Activated CD4-positive, alpha-beta T cell treated with anti-CD3 and anti-CD28 coated beads, Interleukin-2, amount 50 U/mL, for 1 hour (primary cell): ENCODE measurements around the gene TRAK2.
"Not testable (repeated sequence)": the region's sequence is repeated elsewhere in the genome, so short reads cannot be mapped to it uniquely, and the experiment has no call there.

Experiments used
- DNase-seq: peaks from one replicate; pipeline ENCODE4 v3.0.0-alpha.2; 2020

The TRAK2 gene

GRCh38 chr2:201414099-201415023 is 36.9 kb downstream of the TRAK2 start:
- DNase-seq: no peak

DNA sequence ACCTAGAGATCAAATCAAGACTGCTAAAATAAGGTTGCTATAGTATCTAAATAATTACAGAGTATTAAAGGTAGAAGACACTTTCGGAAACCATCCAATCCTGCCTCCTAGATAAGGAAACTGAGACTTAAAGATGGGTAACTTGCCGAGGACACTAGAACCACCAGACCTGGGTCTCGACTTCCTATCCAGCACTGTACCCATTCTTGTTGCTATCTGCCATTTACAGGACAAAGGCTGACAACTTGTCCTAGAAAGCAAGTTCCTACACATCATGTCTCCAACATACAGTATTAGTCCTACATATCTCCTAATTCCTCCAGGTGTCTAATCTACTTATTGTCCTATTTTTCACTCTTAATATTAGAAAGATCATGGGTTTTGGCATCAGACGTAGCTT is 37.7 kb downstream of the TRAK2 start:
- no peak for DNase-seq

DNA sequence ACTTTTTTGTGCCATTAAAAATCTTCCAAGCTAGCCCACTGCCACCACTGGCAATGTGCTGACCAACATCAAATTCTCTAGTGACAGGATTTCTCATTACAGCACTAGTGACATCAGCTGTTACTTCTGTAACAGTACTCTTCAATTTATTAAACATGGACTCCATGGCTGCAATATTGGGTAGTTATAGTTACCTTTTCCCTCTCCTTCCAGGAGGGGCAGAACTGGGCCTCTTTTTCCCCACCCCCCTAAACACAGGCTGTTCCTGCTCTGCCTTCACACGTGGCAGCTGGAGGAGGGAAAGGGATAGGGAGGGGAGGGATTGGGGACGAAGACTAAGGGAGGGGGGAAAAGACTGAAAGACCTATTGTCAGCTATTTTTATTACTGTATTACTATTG is 38.1 kb downstream of the TRAK2 start:
- DNase-seq: no peak

GRCh38 chr2:201411421-201411820 is 39.8 kb downstream of the TRAK2 start:
- DNase-seq: no peak

DNA sequence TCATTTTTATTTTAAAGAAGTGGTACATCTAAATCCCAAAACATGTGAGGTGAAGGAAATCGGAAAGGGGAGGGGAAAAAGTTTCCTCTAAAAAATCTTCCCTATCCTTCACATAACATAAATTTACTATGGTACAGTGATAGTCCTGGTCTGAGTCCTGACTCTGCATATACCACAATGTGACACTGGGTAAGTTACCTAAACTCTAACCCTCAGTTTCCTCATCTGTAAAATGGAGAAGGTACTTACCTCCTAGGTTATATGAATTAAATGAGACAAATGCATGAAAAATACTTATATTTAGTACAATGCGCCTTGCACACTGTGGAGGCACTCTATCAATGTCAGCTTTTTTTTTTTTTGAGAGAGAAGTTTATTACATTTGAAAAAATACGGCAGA is 42.3 kb downstream of the TRAK2 start:
- no peak for DNase-seq

GRCh38 chr2:201407265-201407664 is 44.0 kb downstream of the TRAK2 start:
- no peak for DNase-seq

DNA sequence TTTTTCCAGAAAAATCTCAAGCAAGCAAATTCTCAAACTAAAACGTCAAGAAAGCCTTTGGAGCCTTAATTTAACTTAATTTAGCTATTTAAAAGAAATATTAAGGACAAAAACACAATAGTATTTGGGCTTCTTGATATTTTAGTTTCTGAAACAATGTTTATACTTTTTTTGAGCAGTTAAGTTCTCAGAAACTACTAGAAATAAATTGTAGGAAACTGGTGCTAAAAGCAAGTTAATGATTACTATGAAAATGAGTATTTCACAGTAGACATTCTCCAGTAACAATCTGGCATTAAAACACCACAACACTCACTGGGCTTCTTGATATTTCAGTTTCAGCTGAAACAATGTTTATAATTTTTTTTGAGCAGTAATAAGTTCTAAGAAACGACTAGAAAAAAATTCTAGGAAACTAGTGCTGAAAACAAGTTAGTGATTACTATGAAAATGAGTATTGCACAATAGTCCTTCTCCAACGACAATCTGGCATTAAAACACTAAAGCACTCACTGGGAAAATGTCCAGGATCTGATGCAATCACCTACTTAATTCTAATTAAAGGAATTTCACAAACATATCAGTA is 45.1 kb downstream of the TRAK2 start:
- DNase-seq: no peak

DNA sequence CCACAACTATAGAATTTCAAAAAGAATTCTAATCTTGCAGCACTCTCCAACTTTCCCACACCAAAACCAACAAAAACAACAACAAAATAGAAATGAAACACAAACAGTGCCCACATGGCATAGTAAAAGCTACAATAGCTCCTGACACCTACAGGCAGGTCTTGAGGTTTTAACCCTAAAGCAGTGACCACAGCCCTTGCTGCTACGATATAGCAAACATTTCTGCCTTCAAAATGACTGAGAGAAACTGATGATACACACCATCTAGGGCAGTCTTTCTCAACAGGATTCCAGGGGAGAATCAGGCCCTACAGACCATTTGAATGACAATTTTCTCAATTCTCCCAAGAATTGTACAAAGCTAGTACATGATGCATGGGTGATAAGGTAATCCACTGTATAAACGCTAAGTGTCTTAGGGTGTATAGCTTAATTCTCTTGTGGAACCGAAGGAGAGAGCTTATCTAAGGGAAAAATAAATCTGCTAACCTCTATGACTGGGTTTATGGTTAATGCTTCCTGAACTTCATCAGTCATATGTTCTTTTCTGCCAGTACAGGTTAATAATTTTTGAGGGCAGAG is 46.5 kb downstream of the TRAK2 start:
- no peak for DNase-seq

- no peak for DNase-seq
Measured at GRCh38 chr2:201403880-201404279, 47.4 kb downstream of the TRAK2 start.

DNA sequence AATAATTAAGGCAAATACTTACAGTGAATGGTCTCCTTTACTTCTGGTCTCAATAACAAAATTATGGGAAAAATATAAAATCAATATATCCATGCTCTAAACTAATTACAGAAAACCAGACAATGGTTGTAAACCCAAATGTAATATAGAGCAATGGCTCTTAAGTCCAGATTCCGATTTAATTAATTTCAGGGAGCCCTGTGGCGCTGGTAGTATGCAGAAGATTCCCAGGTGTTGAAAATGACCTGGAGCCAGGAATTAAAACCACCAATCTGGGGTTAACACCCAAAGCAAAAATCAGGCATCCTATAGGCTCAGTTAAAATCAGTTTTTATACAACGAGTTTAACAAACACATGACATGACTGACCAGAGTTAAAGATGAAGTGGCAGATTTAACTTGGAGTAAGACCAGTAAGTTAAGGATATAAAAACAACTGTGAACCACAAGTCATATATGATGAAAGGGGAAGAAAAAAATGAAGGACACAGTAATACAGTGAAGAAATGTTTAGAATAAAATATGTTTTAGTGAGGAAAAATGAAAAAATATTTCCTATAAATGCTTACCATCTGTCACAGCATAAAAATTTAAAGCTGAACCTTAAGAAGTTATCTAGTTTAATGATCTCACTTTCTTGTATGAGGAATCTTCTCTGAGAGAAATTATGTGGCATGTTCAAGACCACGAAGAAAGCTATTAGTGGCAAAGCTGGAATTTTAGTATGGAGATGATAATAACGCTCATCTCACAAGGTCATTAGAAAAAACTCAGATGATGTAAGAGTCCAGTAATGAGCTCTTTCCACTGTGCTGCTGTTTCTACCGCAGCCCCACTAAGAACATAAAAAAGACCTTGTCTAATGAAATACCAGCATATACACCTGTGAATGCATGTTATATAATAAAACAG is 48.4 kb downstream of the TRAK2 start:
- DNase-seq: no peak

DNA sequence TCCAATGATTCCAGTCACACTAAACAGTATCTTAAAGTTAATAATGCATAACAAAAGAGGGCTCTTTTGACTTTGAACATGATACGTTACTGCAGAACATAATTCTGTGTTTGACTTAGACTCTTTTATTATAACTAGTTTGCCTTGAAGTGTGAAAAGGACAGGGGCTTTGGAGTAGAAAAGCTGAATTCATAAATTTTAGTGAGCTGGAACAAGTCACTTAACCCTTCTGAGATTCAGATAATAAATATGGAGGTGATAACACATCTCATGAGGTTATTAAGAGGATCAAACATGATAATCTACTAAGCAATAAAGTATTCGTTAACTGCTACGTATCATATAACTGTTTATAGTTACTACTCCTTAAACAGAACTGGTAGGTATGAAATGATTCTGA is 49.4 kb downstream of the TRAK2 start:
- DNase-seq: no peak

DNA sequence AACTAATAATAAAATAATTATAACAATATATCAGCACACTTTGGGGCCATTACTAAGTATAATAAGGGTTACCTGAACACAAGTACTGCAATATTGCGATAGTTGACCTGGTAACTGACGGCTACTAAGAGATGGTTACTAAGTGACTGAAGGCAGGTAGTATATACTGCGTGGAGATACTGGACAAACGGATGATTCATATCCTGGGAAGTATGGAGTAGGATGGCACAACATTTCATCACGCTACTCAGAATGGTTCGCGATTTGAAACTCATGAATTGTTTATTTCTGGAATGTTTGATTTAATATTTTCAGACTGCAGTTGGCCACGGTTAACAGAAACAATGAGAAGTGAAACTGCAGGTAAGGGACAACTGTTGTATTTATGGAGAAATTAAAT is 54.7 kb downstream of the TRAK2 start:
- DNase-seq: no peak

DNA sequence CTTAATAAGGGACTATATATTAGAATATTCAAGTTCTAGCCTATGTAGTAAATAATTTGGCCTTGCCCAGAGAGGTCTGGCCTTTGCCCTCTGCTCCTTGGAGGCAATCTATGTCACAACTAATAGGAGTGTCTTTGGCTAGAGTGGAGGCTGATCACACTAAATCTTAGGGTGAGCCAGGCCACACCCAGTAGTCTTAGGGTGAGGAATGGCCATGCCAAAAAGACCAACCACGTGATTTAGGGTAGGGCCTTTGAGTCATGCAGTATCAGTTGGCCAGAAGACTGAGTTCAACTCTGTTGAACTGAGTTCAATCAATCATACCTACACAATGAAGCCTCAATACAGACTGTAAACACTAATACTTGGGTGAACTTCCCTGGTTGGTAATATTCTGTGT is 68.1 kb downstream of the TRAK2 start:
- DNase-seq: no peak

GRCh38 chr2:201378496-201379397 is 72.5 kb downstream of the TRAK2 start:
- no peak for DNase-seq

DNA sequence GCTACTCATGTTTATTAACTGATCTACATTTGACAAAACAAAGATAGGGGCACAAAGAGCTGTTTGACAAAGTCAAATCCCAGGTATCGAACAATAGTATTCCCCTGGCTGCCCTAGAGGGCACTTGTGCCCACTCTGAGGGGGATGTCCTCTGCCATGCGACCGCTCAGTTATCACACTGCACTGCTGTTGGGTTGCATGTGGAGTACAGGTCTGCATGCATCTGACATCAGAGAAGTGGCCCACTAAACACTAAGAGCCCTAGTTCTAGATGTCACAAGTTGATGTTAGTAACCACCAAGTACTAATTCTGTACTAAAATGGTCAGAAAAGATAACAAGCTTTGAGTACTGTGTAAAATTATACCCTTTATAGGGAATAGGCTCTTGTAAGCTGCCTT is 74.0 kb downstream of the TRAK2 start:
- DNase-seq: no peak

DNA sequence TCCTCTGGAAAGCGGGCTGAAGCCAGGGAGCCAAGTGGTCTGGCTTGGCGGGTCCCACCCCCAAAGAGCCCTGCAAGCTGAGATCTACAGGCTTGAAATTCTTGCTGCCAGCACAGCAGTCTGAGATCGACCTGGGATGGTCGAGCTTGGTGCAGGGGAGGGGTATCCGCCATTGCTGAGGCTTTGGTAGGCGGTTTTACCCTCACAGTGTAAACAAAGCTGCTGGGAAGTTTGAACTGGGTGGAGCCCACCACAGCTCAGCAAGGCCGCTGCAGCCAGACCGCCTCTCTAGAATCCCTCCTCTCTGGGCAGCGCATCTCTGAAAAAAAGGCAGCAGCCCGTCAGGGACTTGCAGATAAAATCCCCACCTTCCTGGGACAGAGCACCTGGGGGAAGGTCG is 81.5 kb downstream of the TRAK2 start:
- no peak for DNase-seq

DNA sequence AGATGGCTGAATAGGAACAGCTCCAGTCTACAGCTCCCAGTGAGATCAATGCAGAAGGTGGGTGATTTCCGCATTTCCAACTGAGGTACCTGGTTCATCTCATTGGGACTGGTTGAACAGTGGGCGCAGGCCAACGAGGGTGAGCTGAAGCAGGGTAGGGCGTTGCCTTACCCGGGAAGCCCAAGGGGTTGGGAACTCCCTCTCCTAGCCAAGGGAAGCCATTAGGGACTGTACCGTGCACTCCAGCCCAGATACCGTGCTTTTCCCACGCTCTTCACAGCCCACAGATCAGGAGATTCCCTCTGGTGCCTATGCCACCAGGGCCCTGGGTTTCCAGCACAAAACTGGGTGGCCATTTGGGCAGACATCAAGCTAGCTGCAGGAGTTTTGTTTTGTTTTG is 81.9 kb downstream of the TRAK2 start:
- not testable (repeated sequence) for DNase-seq

- DNase-seq: no peak
Measured at GRCh38 chr2:201366146-201366545, 85.1 kb downstream of the TRAK2 start.

DNA sequence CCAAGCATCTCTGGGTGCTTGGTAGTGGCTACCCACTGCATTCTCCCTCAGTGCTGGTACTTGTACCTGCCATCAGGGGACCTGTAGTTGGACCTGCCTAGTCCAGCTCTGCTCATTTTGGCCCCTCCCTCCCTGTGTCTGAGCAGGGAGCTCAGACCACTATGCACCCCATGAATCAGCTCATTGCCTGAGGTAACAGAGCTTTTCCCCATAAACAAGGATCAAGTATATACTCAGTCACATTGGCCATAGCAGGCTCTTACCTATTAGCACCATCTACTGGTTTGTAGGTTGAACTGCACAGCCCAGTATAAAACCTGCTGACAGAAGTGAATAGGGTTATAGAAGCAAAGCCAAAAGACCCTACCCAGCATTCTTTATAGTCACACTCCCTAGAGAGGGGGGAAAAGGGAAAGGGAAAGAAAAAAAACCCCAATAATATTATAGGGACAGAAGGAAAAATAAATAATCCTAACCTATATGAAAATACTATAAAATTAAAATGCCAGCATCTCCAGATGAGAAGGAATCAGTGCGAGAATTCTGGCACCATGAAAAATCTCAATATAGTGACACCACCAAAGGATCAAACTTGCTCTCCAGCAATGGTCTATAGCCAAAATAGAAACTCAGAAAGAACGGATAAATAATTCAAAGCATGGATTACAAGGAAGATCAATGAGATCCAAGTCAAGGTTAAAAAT is 87.2 kb downstream of the TRAK2 start:
- no peak for DNase-seq

DNA sequence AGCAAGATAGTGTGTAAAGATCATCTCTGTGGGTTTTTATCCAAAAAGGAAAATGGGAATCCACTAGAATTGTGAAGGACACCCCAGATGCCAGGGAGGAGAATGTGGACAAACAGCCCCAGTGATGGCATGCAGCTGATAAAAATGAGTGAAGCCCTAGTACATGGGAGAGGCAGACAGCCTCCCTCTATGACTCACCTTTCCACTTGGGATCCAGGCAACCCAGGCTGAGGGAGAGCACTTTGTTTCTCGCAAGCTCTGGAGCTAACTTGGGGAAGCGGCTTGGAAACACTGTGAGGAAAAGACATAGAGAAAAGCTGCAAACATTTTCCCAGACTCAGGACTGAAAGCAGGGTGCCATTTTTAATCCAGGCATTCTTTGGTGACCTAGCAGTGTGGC is 88.9 kb downstream of the TRAK2 start:
- DNase-seq: no peak

GRCh38 chr2:201361078-201361733 is 90.1 kb downstream of the TRAK2 start:
- no peak for DNase-seq
